Right atrium auricular region (tissue), 2 donors: ENCODE results near the gene KAZN. TPM values are rescaled to one million over a fixed set of nuclear protein-coding genes. Genes with fewer than 3 reads are reported as not detected.
"Not testable (repeated sequence)": the region's sequence is repeated elsewhere in the genome, so short reads cannot be mapped to it uniquely, and the experiment has no call there.

Experiments used
- DNase-seq: peaks from one replicate; pipeline ENCODE4 v3.0.0-alpha.2; 2019; ENCODE audit warnings: low spot score
- H3K27ac ChIP-seq, 2 donors: fragments of 200-600 bp; sonication (generic); 1 replicate in 1 of 2; 2 replicates in 1 of 2; pipeline ENCODE4 v1.5.1; 2016 to 2019
- H3K27me3 ChIP-seq, 2 donors: fragments of 200-600 bp; sonication (generic); one replicate each; pipeline versions ENCODE4 v1.5.1 to v1.6.0; 2017 to 2019
- H3K36me3 ChIP-seq: fragments of 200-600 bp; sonication (generic); one replicate; pipeline ENCODE4 v1.5.1; 2016
- H3K4me1 ChIP-seq, 2 donors: fragments of 200-600 bp; sonication (generic); one replicate each; pipeline versions ENCODE4 v1.5.1 to v1.6.0; 2017 to 2019
- H3K4me3 ChIP-seq, 2 donors: fragments of 200-600 bp; sonication (generic); 1 replicate in 1 of 2; 2 replicates in 1 of 2; pipeline ENCODE4 v1.5.1; 2017 to 2019; ENCODE audit warnings: mild to moderate bottlenecking in 1 of 2, moderate library complexity in 1 of 2
- H3K9me3 ChIP-seq, 2 donors: fragments of 200-600 bp; sonication (generic); one replicate each; pipeline ENCODE4 v1.5.1; 2019
- total RNA-seq, 2 donors: library from RNA; depleted of rRNA; stranded (reverse); fragments of >200 nt; gene quantifications; one replicate each; pipeline ENCODE4 v1.1.0, GENCODE V29; 2016
- TF ChIP-seq, protein P1 (sequence below), 2 donors: fragments of 200-600 bp; sonication (generic); IDR thresholded peaks; one replicate each; pipeline ENCODE4 v1.5.1; 2019; ENCODE audit warnings: antibody characterized with exemption in 2 of 2

KAZN gene
- total RNA-seq, 2 donors from 2014 or later: 3.9 to 6.8 TPM

DNA sequence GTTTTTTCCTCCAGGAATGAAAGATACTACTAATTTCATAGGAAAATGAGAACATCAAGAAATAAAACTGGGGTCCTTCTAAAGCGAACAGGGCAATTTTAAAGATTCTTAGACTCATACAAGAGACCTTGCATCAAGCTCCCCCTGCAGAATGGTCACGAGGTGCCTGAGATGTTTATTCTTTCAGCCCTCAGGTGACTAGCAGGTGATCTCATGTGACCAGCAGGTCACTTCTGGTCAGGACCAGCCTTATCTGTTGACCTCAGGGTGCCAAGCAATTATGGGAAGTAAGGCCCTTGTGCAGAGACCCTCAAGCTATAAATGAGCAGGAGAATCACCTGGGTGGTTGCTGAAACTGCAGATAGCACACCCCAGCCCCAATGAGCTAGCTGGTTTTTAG lies 534.5 kb downstream of the KAZN start:
- Histone ChIP-seq H3K27me3 (no peaks in the 10 kb centered on the region), H3K4me1 (no peaks in the 10 kb centered on the region), H3K36me3 (no peaks in the 10 kb centered on the region), H3K27ac (no peak overlapping the region), H3K9me3 (peaks cover 0 to 10% of the 10 kb centered on the region in 2 donors), H3K4me3 (no peak overlapping the region)
- DNase-seq: no peak
- TF ChIP-seq, protein P1, sequence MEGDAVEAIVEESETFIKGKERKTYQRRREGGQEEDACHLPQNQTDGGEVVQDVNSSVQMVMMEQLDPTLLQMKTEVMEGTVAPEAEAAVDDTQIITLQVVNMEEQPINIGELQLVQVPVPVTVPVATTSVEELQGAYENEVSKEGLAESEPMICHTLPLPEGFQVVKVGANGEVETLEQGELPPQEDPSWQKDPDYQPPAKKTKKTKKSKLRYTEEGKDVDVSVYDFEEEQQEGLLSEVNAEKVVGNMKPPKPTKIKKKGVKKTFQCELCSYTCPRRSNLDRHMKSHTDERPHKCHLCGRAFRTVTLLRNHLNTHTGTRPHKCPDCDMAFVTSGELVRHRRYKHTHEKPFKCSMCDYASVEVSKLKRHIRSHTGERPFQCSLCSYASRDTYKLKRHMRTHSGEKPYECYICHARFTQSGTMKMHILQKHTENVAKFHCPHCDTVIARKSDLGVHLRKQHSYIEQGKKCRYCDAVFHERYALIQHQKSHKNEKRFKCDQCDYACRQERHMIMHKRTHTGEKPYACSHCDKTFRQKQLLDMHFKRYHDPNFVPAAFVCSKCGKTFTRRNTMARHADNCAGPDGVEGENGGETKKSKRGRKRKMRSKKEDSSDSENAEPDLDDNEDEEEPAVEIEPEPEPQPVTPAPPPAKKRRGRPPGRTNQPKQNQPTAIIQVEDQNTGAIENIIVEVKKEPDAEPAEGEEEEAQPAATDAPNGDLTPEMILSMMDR (IDR thresholded peaks at IDR 0.05): no peak

DNA sequence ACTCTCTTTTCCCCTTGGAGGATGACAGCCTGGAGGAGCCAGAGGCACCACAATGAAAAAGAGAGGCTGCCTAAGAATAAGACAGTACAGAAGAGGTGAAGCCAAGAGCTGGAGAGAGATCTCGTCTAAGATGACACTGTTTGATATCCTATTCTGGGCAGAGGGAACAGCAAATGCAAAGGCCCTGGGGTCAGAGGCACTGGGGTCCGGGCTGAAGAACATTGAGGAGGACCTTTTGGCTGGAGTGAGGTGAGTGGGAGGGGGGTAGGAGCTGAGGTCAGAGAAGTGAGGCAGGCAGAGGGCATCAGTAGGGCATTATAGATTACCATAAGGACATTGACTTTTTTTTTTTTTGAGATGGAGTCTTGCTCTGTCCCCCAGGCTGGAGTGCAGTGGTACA lies 535.8 kb downstream of the KAZN start:
- no peak overlapping the region for H3K4me3 ChIP-seq
- no peaks in the 10 kb centered on the region for H3K36me3 ChIP-seq
- no peak overlapping the region for H3K27ac ChIP-seq
- no peaks in the 10 kb centered on the region for H3K4me1 ChIP-seq
- no peaks in the 10 kb centered on the region for H3K27me3 ChIP-seq
- TF ChIP-seq, protein P1 (IDR thresholded peaks at IDR 0.05): no peak
- H3K9me3 ChIP-seq: peaks cover 0 to 10% of the 10 kb centered on the region in 2 donors
- no peak for DNase-seq

DNA sequence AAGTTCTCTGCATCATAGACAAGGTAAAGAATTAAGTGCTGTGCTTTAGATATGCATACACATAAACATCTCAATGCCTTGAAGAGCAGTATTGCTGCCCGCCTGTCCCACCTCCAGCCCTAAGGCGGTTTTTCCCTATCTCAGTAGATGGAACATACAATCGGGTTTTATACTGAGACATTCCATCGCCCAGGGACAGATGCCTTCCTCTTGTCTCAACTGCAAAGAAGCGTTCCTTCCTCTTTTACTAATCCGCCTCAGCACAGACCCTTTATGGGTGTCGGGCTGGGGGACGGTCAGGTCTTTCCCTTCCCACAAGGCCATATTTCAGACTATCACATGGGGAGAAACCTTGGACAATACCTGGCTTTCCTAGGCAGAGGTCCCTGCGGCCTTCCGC lies 537.1 kb downstream of the KAZN start:
- not testable (repeated sequence) for DNase-seq, H3K36me3 ChIP-seq, H3K4me1 ChIP-seq, H3K4me3 ChIP-seq, H3K9me3 ChIP-seq, H3K27ac ChIP-seq, H3K27me3 ChIP-seq

DNA sequence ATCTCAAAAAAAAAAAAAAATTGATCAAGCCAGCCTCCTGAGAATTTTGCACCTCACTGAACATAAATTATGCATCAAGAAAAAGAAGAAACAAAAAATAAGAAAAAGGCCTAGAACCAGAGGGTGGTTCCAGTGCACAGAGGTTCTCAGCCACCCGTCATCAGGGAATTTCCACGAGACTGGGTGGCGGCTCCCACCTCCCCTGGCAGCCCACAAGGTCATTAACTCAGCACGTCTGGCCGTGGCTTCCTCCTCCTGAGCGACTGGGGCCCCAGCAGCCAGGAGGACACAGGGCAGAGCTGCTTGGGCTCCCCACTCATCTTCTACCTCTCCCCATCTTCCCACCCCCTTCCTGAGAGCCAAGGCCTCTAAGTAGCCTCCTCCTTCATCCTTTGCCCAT lies 539.3 kb downstream of the KAZN start:
- Histone ChIP-seq H3K9me3 (no peaks in the 10 kb centered on the region), H3K27ac (no peak overlapping the region), H3K4me1 (no peaks in the 10 kb centered on the region), H3K36me3 (no peaks in the 10 kb centered on the region), H3K4me3 (no peak overlapping the region), H3K27me3 (no peaks in the 10 kb centered on the region)
- TF ChIP-seq, protein P1 (IDR thresholded peaks at IDR 0.05): no peak
- no peak for DNase-seq

DNA sequence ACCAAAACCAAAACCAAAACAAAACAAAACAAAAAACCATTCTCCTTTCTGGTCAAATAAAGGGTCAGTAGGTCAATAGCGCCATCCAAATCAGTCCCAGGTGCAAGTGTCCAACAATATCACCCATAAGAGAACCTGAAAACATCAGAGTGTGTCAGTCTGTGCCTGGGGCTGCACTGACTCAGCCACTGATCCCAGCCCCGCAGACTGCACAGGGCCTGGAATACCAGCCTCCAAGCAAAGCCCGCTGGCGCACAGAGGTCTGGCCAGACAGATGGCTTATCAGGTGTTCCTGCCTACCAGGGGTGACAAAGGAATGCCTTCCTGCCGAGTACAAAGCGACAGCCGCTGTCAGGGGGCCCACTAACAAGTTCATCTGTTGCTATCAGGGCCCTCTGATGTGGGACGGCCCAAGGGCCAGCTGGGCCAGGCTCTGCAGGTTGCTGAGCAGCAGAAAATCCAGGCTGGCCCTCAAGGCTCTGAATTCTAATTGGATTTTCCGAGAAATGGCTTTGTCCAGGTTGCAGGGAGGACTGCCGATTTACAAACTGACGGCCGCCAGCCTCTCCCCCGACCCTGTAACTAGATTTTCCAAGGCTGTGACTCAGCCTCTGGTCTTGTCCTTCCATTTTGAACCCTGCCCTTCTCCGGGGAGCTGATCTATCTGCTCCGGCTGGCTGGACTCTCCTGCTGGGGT lies 541.3 kb downstream of the KAZN start:
- Histone ChIP-seq H3K4me3 (no peak overlapping the region), H3K27me3 (no peaks in the 10 kb centered on the region), H3K27ac (no peak overlapping the region), H3K9me3 (no peaks in the 10 kb centered on the region), H3K4me1 (no peaks in the 10 kb centered on the region), H3K36me3 (no peaks in the 10 kb centered on the region)
- DNase-seq: no peak
- TF ChIP-seq, protein P1 (IDR thresholded peaks at IDR 0.05): no peak

GRCh38 chr1:15141935-15142539 lies 543.6 kb downstream of the KAZN start:
- Histone ChIP-seq H3K9me3 (no peaks in the 10 kb centered on the region), H3K27me3 (no peaks in the 10 kb centered on the region), H3K4me3 (no peak overlapping the region), H3K36me3 (no peaks in the 10 kb centered on the region), H3K27ac (no peak overlapping the region), H3K4me1 (no peaks in the 10 kb centered on the region)
- TF ChIP-seq, protein P1 (IDR thresholded peaks at IDR 0.05): no peak
- no peak for DNase-seq
